ENCODE data around the gene COQ10A. TPM values are rescaled to one million over a fixed set of nuclear protein-coding genes. Genes with fewer than 3 reads are reported as not detected.
A peak's percentile ranks its signal among the peaks of the same experiment; 100 is the strongest.

COQ10A gene
- total and polyA plus RNA-seq, 9 of the 15 experiments (the other 6 are each of a cell fraction or from before 2014, with no cell fraction given), result 3.1 to 26.4 (median 12.7) TPM

DNA sequence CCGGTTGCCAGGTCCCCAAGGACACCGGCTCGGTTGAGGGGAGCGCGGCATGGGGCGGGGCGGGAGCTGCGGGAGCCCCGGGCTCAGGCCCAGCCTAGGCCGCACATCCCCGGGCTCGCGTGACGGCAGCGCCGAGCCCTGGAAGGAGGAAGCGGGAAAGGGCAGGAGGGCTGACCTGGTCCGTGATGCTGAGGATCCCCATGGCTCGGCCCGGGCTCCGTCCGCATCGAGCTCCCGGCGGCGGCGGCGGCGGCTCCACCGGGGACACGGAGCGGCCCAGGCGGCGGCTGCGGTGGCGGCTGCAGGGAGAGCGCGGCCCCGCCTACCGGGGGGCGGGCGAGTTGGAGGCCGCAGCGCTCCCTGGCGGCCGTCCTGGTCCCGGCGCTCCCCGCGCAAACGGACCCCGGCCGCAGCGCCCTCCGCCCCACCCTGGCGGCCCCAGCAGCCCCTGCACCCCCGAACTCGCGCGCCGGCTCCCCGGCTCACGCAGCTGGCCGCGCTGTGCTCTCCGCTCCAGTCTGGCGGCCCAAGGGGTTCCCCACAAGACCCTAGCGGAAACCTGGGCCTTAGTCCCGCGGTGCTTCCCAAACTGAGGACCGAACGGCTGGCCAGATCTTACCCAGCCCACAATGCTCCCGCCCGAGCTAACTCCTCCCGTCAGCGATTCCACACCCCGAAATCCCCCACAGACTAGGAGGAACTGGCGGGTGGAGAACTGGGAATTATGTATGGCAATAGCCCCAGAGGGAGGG is 8.5 kb upstream of the COQ10A start, which contains the start of gene ANKRD52 (continued):
- TF ChIP-seq, protein P1, sequence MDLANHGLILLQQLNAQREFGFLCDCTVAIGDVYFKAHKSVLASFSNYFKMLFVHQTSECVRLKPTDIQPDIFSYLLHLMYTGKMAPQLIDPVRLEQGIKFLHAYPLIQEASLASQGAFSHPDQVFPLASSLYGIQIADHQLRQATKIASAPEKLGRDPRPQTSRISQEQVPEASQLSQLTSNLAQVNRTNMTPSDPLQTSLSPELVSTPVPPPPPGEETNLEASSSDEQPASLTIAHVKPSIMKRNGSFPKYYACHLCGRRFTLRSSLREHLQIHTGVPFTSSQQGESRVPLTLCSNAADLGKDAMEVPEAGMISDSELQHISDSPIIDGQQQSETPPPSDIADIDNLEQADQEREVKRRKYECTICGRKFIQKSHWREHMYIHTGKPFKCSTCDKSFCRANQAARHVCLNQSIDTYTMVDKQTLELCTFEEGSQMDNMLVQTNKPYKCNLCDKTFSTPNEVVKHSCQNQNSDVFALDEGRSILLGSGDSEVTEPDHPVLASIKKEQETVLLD (IDR thresholded peaks at IDR 0.05), result 0 out of 2 replicates have a peak, but pooled peaks have one; percentile 20
- no peak for TF ChIP-seq ZNF41 (CRISPR knock-in tag; conservative IDR thresholded peaks at IDR 0.05)
- TF ChIP-seq, protein P2, sequence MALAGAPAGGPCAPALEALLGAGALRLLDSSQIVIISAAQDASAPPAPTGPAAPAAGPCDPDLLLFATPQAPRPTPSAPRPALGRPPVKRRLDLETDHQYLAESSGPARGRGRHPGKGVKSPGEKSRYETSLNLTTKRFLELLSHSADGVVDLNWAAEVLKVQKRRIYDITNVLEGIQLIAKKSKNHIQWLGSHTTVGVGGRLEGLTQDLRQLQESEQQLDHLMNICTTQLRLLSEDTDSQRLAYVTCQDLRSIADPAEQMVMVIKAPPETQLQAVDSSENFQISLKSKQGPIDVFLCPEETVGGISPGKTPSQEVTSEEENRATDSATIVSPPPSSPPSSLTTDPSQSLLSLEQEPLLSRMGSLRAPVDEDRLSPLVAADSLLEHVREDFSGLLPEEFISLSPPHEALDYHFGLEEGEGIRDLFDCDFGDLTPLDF (CRISPR knock-in tag; IDR thresholded peaks at IDR 0.05), result 0 out of 2 replicates have a peak, but pooled peaks have one; percentile 74
- no peak for TF ChIP-seq BCOR (IDR thresholded peaks at IDR 0.05)
- peak; percentile 29 for TF ChIP-seq KDM5B (IDR thresholded peaks at IDR 0.05; ENCODE audit: insufficient replicate concordance, low read depth, low read length)
- TF ChIP-seq NEUROD1 (IDR thresholded peaks at IDR 0.05; ENCODE audit: borderline replicate concordance, low read depth, low read length, partially characterized antibody), result no peak
- TF ChIP-seq, protein P3, sequence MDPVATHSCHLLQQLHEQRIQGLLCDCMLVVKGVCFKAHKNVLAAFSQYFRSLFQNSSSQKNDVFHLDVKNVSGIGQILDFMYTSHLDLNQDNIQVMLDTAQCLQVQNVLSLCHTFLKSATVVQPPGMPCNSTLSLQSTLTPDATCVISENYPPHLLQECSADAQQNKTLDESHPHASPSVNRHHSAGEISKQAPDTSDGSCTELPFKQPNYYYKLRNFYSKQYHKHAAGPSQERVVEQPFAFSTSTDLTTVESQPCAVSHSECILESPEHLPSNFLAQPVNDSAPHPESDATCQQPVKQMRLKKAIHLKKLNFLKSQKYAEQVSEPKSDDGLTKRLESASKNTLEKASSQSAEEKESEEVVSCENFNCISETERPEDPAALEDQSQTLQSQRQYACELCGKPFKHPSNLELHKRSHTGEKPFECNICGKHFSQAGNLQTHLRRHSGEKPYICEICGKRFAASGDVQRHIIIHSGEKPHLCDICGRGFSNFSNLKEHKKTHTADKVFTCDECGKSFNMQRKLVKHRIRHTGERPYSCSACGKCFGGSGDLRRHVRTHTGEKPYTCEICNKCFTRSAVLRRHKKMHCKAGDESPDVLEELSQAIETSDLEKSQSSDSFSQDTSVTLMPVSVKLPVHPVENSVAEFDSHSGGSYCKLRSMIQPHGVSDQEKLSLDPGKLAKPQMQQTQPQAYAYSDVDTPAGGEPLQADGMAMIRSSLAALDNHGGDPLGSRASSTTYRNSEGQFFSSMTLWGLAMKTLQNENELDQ (CRISPR knock-in tag; IDR thresholded peaks at IDR 0.05; ENCODE audit: borderline replicate concordance), result no peak
- TF ChIP-seq TRIM28 (IDR thresholded peaks at IDR 0.05), result no peak; the same call in 1 of the 2 replicates
- TF ChIP-seq, protein P4, sequence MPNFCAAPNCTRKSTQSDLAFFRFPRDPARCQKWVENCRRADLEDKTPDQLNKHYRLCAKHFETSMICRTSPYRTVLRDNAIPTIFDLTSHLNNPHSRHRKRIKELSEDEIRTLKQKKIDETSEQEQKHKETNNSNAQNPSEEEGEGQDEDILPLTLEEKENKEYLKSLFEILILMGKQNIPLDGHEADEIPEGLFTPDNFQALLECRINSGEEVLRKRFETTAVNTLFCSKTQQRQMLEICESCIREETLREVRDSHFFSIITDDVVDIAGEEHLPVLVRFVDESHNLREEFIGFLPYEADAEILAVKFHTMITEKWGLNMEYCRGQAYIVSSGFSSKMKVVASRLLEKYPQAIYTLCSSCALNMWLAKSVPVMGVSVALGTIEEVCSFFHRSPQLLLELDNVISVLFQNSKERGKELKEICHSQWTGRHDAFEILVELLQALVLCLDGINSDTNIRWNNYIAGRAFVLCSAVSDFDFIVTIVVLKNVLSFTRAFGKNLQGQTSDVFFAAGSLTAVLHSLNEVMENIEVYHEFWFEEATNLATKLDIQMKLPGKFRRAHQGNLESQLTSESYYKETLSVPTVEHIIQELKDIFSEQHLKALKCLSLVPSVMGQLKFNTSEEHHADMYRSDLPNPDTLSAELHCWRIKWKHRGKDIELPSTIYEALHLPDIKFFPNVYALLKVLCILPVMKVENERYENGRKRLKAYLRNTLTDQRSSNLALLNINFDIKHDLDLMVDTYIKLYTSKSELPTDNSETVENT (CRISPR knock-in tag; IDR thresholded peaks at IDR 0.05), result peak; percentile 61
- TF ChIP-seq ZNF699 (CRISPR knock-in tag; IDR thresholded peaks at IDR 0.05; ENCODE audit: insufficient replicate concordance), result no peak
- no peak for TF ChIP-seq BACH1 (tag; IDR thresholded peaks at IDR 0.05)
- TF ChIP-seq KLF16 (IDR thresholded peaks at IDR 0.05), result no peak
- peak; percentile 72 for TF ChIP-seq RBBP5 (IDR thresholded peaks at IDR 0.05; ENCODE audit: borderline replicate concordance, insufficient read depth, low read length, poor library complexity, severe bottlenecking)
- TF ChIP-seq ZC3H4 (CRISPR knock-in tag; IDR thresholded peaks at IDR 0.05; ENCODE audit: borderline replicate concordance), result no peak
- TF ChIP-seq, protein P5, sequence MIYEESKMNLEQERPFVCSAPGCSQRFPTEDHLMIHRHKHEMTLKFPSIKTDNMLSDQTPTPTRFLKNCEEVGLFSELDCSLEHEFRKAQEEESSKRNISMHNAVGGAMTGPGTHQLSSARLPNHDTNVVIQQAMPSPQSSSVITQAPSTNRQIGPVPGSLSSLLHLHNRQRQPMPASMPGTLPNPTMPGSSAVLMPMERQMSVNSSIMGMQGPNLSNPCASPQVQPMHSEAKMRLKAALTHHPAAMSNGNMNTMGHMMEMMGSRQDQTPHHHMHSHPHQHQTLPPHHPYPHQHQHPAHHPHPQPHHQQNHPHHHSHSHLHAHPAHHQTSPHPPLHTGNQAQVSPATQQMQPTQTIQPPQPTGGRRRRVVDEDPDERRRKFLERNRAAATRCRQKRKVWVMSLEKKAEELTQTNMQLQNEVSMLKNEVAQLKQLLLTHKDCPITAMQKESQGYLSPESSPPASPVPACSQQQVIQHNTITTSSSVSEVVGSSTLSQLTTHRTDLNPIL (CRISPR knock-in tag; IDR thresholded peaks at IDR 0.05), result no peak
- TF ChIP-seq, protein P6, sequence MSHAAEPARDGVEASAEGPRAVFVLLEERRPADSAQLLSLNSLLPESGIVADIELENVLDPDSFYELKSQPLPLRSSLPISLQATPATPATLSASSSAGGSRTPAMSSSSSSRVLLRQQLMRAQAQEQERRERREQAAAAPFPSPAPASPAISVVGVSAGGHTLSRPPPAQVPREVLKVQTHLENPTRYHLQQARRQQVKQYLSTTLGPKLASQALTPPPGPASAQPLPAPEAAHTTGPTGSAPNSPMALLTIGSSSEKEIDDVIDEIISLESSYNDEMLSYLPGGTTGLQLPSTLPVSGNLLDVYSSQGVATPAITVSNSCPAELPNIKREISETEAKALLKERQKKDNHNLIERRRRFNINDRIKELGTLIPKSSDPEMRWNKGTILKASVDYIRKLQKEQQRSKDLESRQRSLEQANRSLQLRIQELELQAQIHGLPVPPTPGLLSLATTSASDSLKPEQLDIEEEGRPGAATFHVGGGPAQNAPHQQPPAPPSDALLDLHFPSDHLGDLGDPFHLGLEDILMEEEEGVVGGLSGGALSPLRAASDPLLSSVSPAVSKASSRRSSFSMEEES (CRISPR knock-in tag; IDR thresholded peaks at IDR 0.05), result no peak

Data from K562 (cell line).